HepG2 (cell line): Measurements from ENCODE around the gene CTDSPL2. TPM values are rescaled to one million over a fixed set of nuclear protein-coding genes. Genes with fewer than 3 reads are reported as not detected.
"Not testable (repeated sequence)": the region's sequence is repeated elsewhere in the genome, so short reads cannot be mapped to it uniquely, and the experiment has no call there.

Experiments
- ATAC-seq: fragments of 200-7000 bp; cut with Tn5 transposase; 3 replicates; pipeline ENCODE4 v1.9.1; 2020; ENCODE audit warnings: mild to moderate bottlenecking, moderate library complexity
- BruUV-seq: library from RNA; stranded (reverse); fragments of 400-500 nt; replicated peaks from 2 replicates; lab custom pipeline; 2021; lab: Mats Ljungman, UMichigan
- CTCF ChIA-PET: fragments of 300-600 bp; formaldehyde crosslinking; extraction: SDS; loops from one replicate; lab custom pipeline; 2021; ENCODE audit warnings: low total read pairs, inconsistent platforms, low intra/inter-chr PET ratio; lab: Yijun Ruan, JAX
- POLR2A ChIA-PET: fragments of 350-600 bp; sonication (Branson Sonifier 250); formaldehyde crosslinking; loops from one replicate; lab custom pipeline; 2020; ENCODE audit warnings: antibody characterized with exemption, inconsistent platforms; lab: Yijun Ruan, JAX
- DNase-seq: peaks from one replicate; pipeline ENCODE4 v3.0.0-alpha.2; 2015; ENCODE audit warnings: low spot score
- FAIRE-seq: peaks from 3 replicates; lab custom pipeline; 2011; peaks lifted over from hg19 to GRCh38; lab: Jason Lieb, UNC
- H2AFZ ChIP-seq: one replicate; pipeline ENCODE4 v1.6.1; 2011; ENCODE audit warnings: low read length, inconsistent platforms
- H3K27ac ChIP-seq: fragments of 300-600 bp; 3 replicates; pipeline ENCODE4 v1.8.0; 2011; ENCODE audit warnings: mixed run types, mild to moderate bottlenecking, mixed read lengths, low read length, inconsistent platforms; ENCODE audit not compliant: insufficient read depth; ENCODE audit errors: extremely low read length
- H3K27me3 ChIP-seq, 2 experiments: fragments of 200-600 bp in 1 of 2; 2 replicates in 1 of 2; 3 replicates in 1 of 2; pipeline versions ENCODE4 v1.6.0 to v1.8.0; 2011; ENCODE audit warnings: low read length in 2 of 2, mild to moderate bottlenecking in 2 of 2, moderate library complexity in 2 of 2, inconsistent platforms in 1 of 2; ENCODE audit not compliant: insufficient read depth in 2 of 2, control insufficient read depth in 1 of 2
- H3K36me3 ChIP-seq, 2 experiments: fragments of 200-600 bp in 1 of 2; replicated peaks in 1 of 2; 2 replicates in 1 of 2; 3 replicates in 1 of 2; pipeline versions ENCODE4 v1.5.1 to v1.8.0; 2011; ENCODE audit warnings: low read length in 2 of 2, inconsistent platforms in 1 of 2; ENCODE audit not compliant: insufficient read depth in 2 of 2, control insufficient read depth in 1 of 2
- H3K4me1 ChIP-seq: 2 replicates; pipeline ENCODE4 v1.5.1; 2012; ENCODE audit warnings: low read length, inconsistent platforms; ENCODE audit not compliant: insufficient read depth
- H3K4me2 ChIP-seq: 2 replicates; pipeline ENCODE4 v1.6.0; 2011; ENCODE audit warnings: low read depth, low read length, inconsistent platforms
- H3K4me3 ChIP-seq, 3 experiments: fragments of 200-600 bp in 1 of 3; sonication (generic), shearing (Covaris generic) in 1 of 3; replicated peaks in 1 of 3; 2 replicates each; pipeline ENCODE4 v1.5.1; 2011 to 2016; ENCODE audit warnings: low read length in 3 of 3, inconsistent platforms in 2 of 3, low read depth in 2 of 3, mild to moderate bottlenecking in 2 of 3, control low read depth in 1 of 3, mixed read lengths in 1 of 3; ENCODE audit not compliant: insufficient read depth in 1 of 3
- H3K79me2 ChIP-seq: one replicate; pipeline ENCODE4 v1.6.1; 2011; ENCODE audit warnings: low read length, inconsistent platforms; ENCODE audit not compliant: insufficient read depth
- H3K9ac ChIP-seq: 2 replicates; pipeline ENCODE4 v1.6.0; 2011; ENCODE audit warnings: mild to moderate bottlenecking, low read depth, low read length, inconsistent platforms; ENCODE audit not compliant: insufficient read depth
- H3K9me3 ChIP-seq: 2 replicates; pipeline ENCODE4 v1.5.1; 2012; ENCODE audit warnings: mild to moderate bottlenecking, low read length
- H4K20me1 ChIP-seq: 2 replicates; pipeline ENCODE4 v1.6.0; 2011; ENCODE audit warnings: inconsistent platforms, mild to moderate bottlenecking, low read length, moderate library complexity; ENCODE audit not compliant: insufficient read depth
- CCDC6 ChIP-seq: sonication (generic); formaldehyde crosslinking; IDR thresholded peaks from 2 replicates; pipeline ENCODE4 v1.8.1; 2022; ENCODE audit warnings: mild to moderate bottlenecking, missing genetic modification reagents, moderate library complexity
- HOXA5 ChIP-seq: sonication (generic); formaldehyde crosslinking; IDR thresholded peaks from 2 replicates; pipeline ENCODE4 v1.4.0; 2020; ENCODE audit warnings: missing genetic modification reagents
- KDM1A ChIP-seq: IDR thresholded peaks from 2 replicates; pipeline ENCODE4 v1.6.1; 2016; ENCODE audit warnings: missing compliant biosample characterization
- POLR2A ChIP-seq, 2 experiments: IDR thresholded peaks; 2 replicates each; pipeline ENCODE4 v1.6.1; 2011; ENCODE audit warnings: low read depth in 2 of 2, low read length in 2 of 2, mild to moderate bottlenecking in 1 of 2, moderate library complexity in 1 of 2; ENCODE audit not compliant: insufficient read depth in 1 of 2
- POLR2AphosphoS2 ChIP-seq: IDR thresholded peaks from 2 replicates; pipeline ENCODE4 v1.6.1; 2011; ENCODE audit warnings: low read depth, low read length, improper control_type of control experiment
- POLR2G ChIP-seq: fragments of 200-400 bp; formaldehyde crosslinking; IDR thresholded peaks from 2 replicates; pipeline ENCODE4 v1.6.1; 2018; ENCODE audit warnings: mild to moderate bottlenecking, low read depth, low read length, moderate library complexity
- RBM22 ChIP-seq: fragments of 200-400 bp; formaldehyde crosslinking; optimal IDR thresholded peaks from 2 replicates; pipeline ENCODE3; 2017; ENCODE audit warnings: mild to moderate bottlenecking, low read length, moderate library complexity
- ZNF180 ChIP-seq: sonication (generic); formaldehyde crosslinking; IDR thresholded peaks from 2 replicates; pipeline ENCODE4 v1.4.0; 2020; ENCODE audit warnings: low read depth, missing genetic modification reagents, borderline replicate concordance
- ZNF235 ChIP-seq: sonication (generic); formaldehyde crosslinking; IDR thresholded peaks from 2 replicates; pipeline ENCODE4 v1.8.1; 2023; ENCODE audit warnings: mild to moderate bottlenecking, missing genetic modification reagents, borderline replicate concordance
- WGBS: methylation state at CpG from one replicate; pipeline ENCODE4 v1.1.6; 2017; ENCODE audit warnings: low lambda C conversion rate; 5-methylcytosine and 5-hydroxymethylcytosine counted together
- in situ Hi-C: cut with HindIII; loops from 2 replicates; pipeline ENCODE4 v1.10.0; 2017; ENCODE audit warnings: low pct_unique_long_range_greater_than_20kb; ENCODE audit not compliant: extremely low pct_ligation_motif_present
- intact Hi-C: fragments of 100-400 bp; cut with micrococcal nuclease; formaldehyde crosslinking; loops from one replicate; pipeline ENCODE4 v1.10.0; 2022; ENCODE audit not compliant: unreplicated experiment
- polyA plus RNA-seq, 8 experiments: library from polyadenylated mRNA; depleted of rRNA in 3 of 8; stranded (reverse) in 7 of 8; unstranded in 1 of 8; fragments of >200 nt; fragmentation: Illumina TruSeq in 4 of 8; extraction: Trizol in 4 of 8; gene quantifications; 2 replicates each; pipeline versions ENCODE4 v1.2.1 to v1.2.3, GENCODE V29; 2011 to 2016; ENCODE audit warnings: low read depth in 4 of 8, missing spikeins in 1 of 8, mixed read lengths in 1 of 8; ENCODE audit not compliant: insufficient read depth in 1 of 8
- total RNA-seq, 5 experiments: library from RNA; depleted of rRNA; stranded (reverse); fragments of >200 nt; fragmentation: Illumina TruSeq; extraction: Trizol; gene quantifications; 2 replicates each; pipeline ENCODE4 v1.2.3, GENCODE V29; 2016; ENCODE audit warnings: low read depth in 1 of 5

The CTDSPL2 gene
- total and polyA plus RNA-seq, 2 of the 13 experiments (the other 11 are each of a cell fraction or from before 2014, with no cell fraction given): 37.4 to 56.2 TPM

GRCh38 chr15:44554934-44555723, 127.7 kb downstream of the CTDSPL2 start (continued):
- TF ChIP-seq POLR2AphosphoS2 (no peak), ZNF180 (no peak), ZNF235 (no peak), KDM1A (CRISPR knock-in tag) (no peak)

GRCh38 chr15:44560926-44561325, 133.5 kb downstream of the CTDSPL2 start:
- H3K79me2 ChIP-seq, POLR2A ChIA-PET, H3K4me2 ChIP-seq, ATAC-seq, H3K4me1 ChIP-seq, intact Hi-C loops, BruUV-seq, DNase-seq, H3K27ac ChIP-seq, H4K20me1 ChIP-seq, in situ Hi-C loops, H2AFZ ChIP-seq, H3K9ac ChIP-seq, H3K4me3 ChIP-seq, CTCF ChIA-PET, H3K9me3 ChIP-seq, H3K27me3 ChIP-seq, FAIRE-seq: not testable (repeated sequence)
- peaks cover 29 to 83% of the 10 kb centered on the region in 2 experiments for H3K36me3 ChIP-seq

GRCh38 chr15:44565387-44566154, 138.1 kb downstream of the CTDSPL2 start:
- Histone ChIP-seq H4K20me1 (no peaks in the 10 kb centered on the region), H3K4me1 (no peaks in the 10 kb centered on the region), H3K27ac (no peak overlapping the region), H3K4me2 (no peak overlapping the region), H3K9me3 (peaks cover 8% of the 10 kb centered on the region), H3K36me3 (peaks cover 26 to 65% of the 10 kb centered on the region in 2 experiments), H3K79me2 (no peaks in the 10 kb centered on the region), H3K4me3 (no peak overlapping the region), H3K9ac (no peak overlapping the region), H2AFZ (no peak overlapping the region), H3K27me3 (no peaks in the 10 kb centered on the region)
- in situ Hi-C loops: no loop called here
- POLR2A ChIA-PET: no interaction called here
- intact Hi-C loops: no loop called here
- CTCF ChIA-PET: no interaction called here
- DNase-seq (no peak), ATAC-seq (peak; percentile 14), FAIRE-seq (no peak)
- BruUV-seq: no TSS peak
- 94% methylated on average over 6 of the region's 8 CpGs for WGBS
- peak; percentile 55 for TF ChIP-seq POLR2G
- TF ChIP-seq CCDC6 (CRISPR knock-in tag): 0 out of 2 replicates have a peak, but pooled peaks have one; percentile 23
- TF ChIP-seq POLR2A (IDR thresholded peaks at IDR 0.05; ENCODE audit: insufficient read depth in 1 of 2, low read depth in 2 of 2, low read length in 2 of 2): peak; percentile 30 to 47; a peak in 2 of 4 replicates
- peak; percentile 47 for TF ChIP-seq RBM22
- TF ChIP-seq HOXA5 (CRISPR knock-in tag): no peak
